H1 (cell line): ENCODE results near the gene CAMKK2.
"Not testable (repeated sequence)": the region's sequence is repeated elsewhere in the genome, so short reads cannot be mapped to it uniquely, and the experiment has no call there.

Source experiments
- CEBPB ChIP-seq: IDR thresholded peaks from 2 replicates; pipeline ENCODE4 v1.6.1; 2012; ENCODE audit warnings: low read depth, low read length
- CTCF ChIP-seq, 3 experiments: IDR thresholded peaks; 1 replicate in 2 of 3; 2 replicates in 1 of 3; pipeline versions ENCODE4 v1.5.1 to v1.6.1; 2011; ENCODE audit warnings: low read length in 3 of 3, mild to moderate bottlenecking in 3 of 3, inconsistent platforms in 2 of 3, low read depth in 1 of 3, moderate library complexity in 1 of 3; ENCODE audit not compliant: insufficient read depth in 1 of 3; ENCODE audit errors: control extremely low read depth in 1 of 3
- EP300 ChIP-seq, 2 experiments: IDR thresholded peaks; 1 replicate in 1 of 2; 2 replicates in 1 of 2; pipeline ENCODE4 v1.6.1; 2011 to 2012; ENCODE audit warnings: low read depth in 2 of 2, low read length in 2 of 2, mild to moderate bottlenecking in 2 of 2, borderline replicate concordance in 1 of 2, inconsistent platforms in 1 of 2, moderate library complexity in 1 of 2
- SIN3A ChIP-seq, 2 experiments: IDR thresholded peaks in 1 of 2; conservative IDR thresholded peaks in 1 of 2; 2 replicates each; pipeline ENCODE4 v1.6.1; 2011 to 2012; ENCODE audit warnings: low read length in 2 of 2, improper control_type of control experiment in 1 of 2, low read depth in 1 of 2, mild to moderate bottlenecking in 1 of 2
- SIX5 ChIP-seq: IDR thresholded peaks from 2 replicates; pipeline ENCODE4 v1.6.1; 2011; ENCODE audit warnings: mild to moderate bottlenecking, low read depth, low read length

GRCh38 chr12:121281116-121281515, 15.4 kb downstream of the CAMKK2 start:
- TF ChIP-seq CTCF (IDR thresholded peaks at IDR 0.05; ENCODE audit: control extremely low read depth in 1 of 3, insufficient read depth in 1 of 3, low read depth in 1 of 3, low read length in 3 of 3); SIX5; SIN3A (conservative IDR thresholded peaks at IDR 0.05 in 1 of 2, IDR thresholded peaks at IDR 0.05 in 1 of 2; ENCODE audit: low read depth in 1 of 2, low read length in 2 of 2); EP300 (IDR thresholded peaks at IDR 0.05; ENCODE audit: borderline replicate concordance in 1 of 2, low read depth in 2 of 2, low read length in 2 of 2); CEBPB: not testable (repeated sequence)
